Kidney (tissue), 14 donors: ENCODE measurements around the gene RAD51. TPM values are rescaled to one million over a fixed set of nuclear protein-coding genes. Genes with fewer than 3 reads are reported as not detected.

Source experiments
- DNase-seq, 5 donors: peaks; one replicate each; pipeline ENCODE4 v3.0.0-alpha.2; 2013 to 2020
- FAIRE-seq: peaks from 2 replicates; lab custom pipeline; 2012; peaks lifted over from hg19 to GRCh38; lab: Jason Lieb, UNC
- H3K27ac ChIP-seq, 2 donors: one replicate each; pipeline ENCODE4 v1.7.0; 2013; ENCODE audit warnings: low read depth in 2 of 2, low read length in 2 of 2, inconsistent platforms in 1 of 2
- H3K27me3 ChIP-seq: one replicate; pipeline ENCODE4 v1.7.1; 2013; ENCODE audit warnings: low read length, inconsistent platforms; ENCODE audit not compliant: control insufficient read depth, insufficient read depth
- H3K36me3 ChIP-seq, 3 donors: one replicate each; pipeline versions ENCODE4 v1.7.0 to v1.7.1; 2013; ENCODE audit warnings: low read length in 3 of 3, control low read depth in 1 of 3, inconsistent platforms in 1 of 3; ENCODE audit not compliant: insufficient read depth in 3 of 3, control insufficient read depth in 2 of 3
- H3K4me1 ChIP-seq, 3 donors: one replicate each; pipeline versions ENCODE4 v1.7.0 to v1.7.1; 2013; ENCODE audit warnings: low read length in 3 of 3, inconsistent platforms in 1 of 3, low read depth in 1 of 3; ENCODE audit not compliant: control insufficient read depth in 2 of 3, insufficient read depth in 2 of 3
- H3K4me3 ChIP-seq, 3 donors: one replicate each; pipeline versions ENCODE4 v1.7.0 to v1.8.1; 2013; ENCODE audit warnings: low read length in 3 of 3, control low read depth in 1 of 3, inconsistent platforms in 1 of 3
- H3K9ac ChIP-seq, 3 donors: one replicate each; pipeline versions ENCODE4 v1.7.0 to v1.7.1; 2013; ENCODE audit warnings: low read length in 3 of 3, control low read depth in 1 of 3, inconsistent platforms in 1 of 3
- H3K9me3 ChIP-seq, 3 donors: one replicate each; pipeline versions ENCODE4 v1.7.0 to v1.7.1; 2013; ENCODE audit warnings: low read length in 3 of 3, control low read depth in 1 of 3, inconsistent platforms in 1 of 3; ENCODE audit not compliant: control insufficient read depth in 2 of 3, insufficient read depth in 1 of 3
- CTCF ChIP-seq: IDR thresholded peaks from 3 replicates; pipeline ENCODE4 v1.5.1; 2012; ENCODE audit warnings: mild to moderate bottlenecking, moderate library complexity, borderline replicate concordance; ENCODE audit not compliant: insufficient read depth; ENCODE audit errors: extremely low read depth
- intact Hi-C: fragments of 100-400 bp; cut with DNase I; formaldehyde crosslinking; loops from one replicate; pipeline ENCODE4 v1.11.1; 2022
- polyA plus RNA-seq: library from polyadenylated mRNA; stranded (reverse); fragments of 350-450 nt; fragmentation: Illumina TruSeq; extraction: RNeasy Lipid Tissue Mini Kit (QIAGEN cat#74804); gene quantifications from one replicate; pipeline ENCODE4 v1.2.3, GENCODE V29; 2014; ENCODE audit warnings: low read depth, low replicate concordance; ENCODE audit not compliant: insufficient read depth
- total RNA-seq: library from RNA; stranded (reverse); fragmentation: NEBNext Ultra II Directional; extraction: Animal tissue kit (Norgen Biotek cat#: 25700); gene quantifications from one replicate; pipeline ENCODE4 v1.2.1, GENCODE V29; 2021
- donor health status: control.
- donor health status: control.
- donor health status: control.
- donor health status: control.
- donor health status: control.
- donor health status: DM: yes; HTN: yes; CAD: no.
- donor health status: Normal renal cell carcinoma (clear cell type).

The RAD51 gene
- total and polyA plus RNA-seq, 2 donors from 2014 or later, result 1.1 TPM; not detected in 1

- intact Hi-C loops, result no loop called here
- Histone ChIP-seq H3K27ac (no peak overlapping the region), H3K27me3 (no peaks in the 10 kb centered on the region), H3K9ac (no peak overlapping the region), H3K4me1 (peaks cover 4 to 17% (median 7%) of the 10 kb centered on the region in 3 donors), H3K4me3 (no peak overlapping the region), H3K9me3 (no peaks in the 10 kb centered on the region), H3K36me3 (peaks cover 0 to 2% (median 0%) of the 10 kb centered on the region in 3 donors)
- no peak for TF ChIP-seq CTCF
- no peak for FAIRE-seq
- DNase-seq, result no peak
Observed at GRCh38 chr15:40767838-40768500, 73.0 kb downstream of the RAD51 start.

GRCh38 chr15:40768521-40769273, 73.7 kb downstream of the RAD51 start:
- FAIRE-seq, result no peak
- Histone ChIP-seq H3K9me3 (no peaks in the 10 kb centered on the region), H3K4me3 (no peak overlapping the region), H3K9ac (no peak overlapping the region), H3K27ac (no peak overlapping the region), H3K4me1 (peaks cover 4 to 12% (median 7%) of the 10 kb centered on the region in 3 donors), H3K36me3 (peaks cover 0 to 7% (median 3%) of the 10 kb centered on the region in 3 donors), H3K27me3 (no peaks in the 10 kb centered on the region)
- DNase-seq, result peak in 2 of 5 donors; percentile 8 to 68
- intact Hi-C loops, result no loop called here
- TF ChIP-seq CTCF, result no peak

- intact Hi-C loops, result no loop called here
- no peak for TF ChIP-seq CTCF
- Histone ChIP-seq H3K9me3 (no peaks in the 10 kb centered on the region), H3K27ac (peak within 1 kb of the TSS in 1 of 2 donors; percentile 32), H3K4me3 (no peak within 1 kb of the TSS), H3K9ac (peak within 1 kb of the TSS in 1 of 3 donors; percentile 19), H3K36me3 (peaks cover 0 to 15% (median 9%) of the 10 kb centered on the region in 3 donors), H3K27me3 (no peaks in the 10 kb centered on the region), H3K4me1 (peaks cover 4 to 10% (median 7%) of the 10 kb centered on the region in 3 donors)
- FAIRE-seq (no peak), DNase-seq (peak; percentile 82 to 94 (median 90))
Observed at GRCh38 chr15:40769274-40770146, 74.5 kb downstream of the RAD51 start, which contains the start of gene C15orf62. TSS of gene C15orf62 (plus strand) at chr15:40769980. CDS start at chr15:40770496, 516 bp downstream.
